SK-N-SH treated with all-trans-retinoic acid at 6 μM for 48 hours (cell line): ENCODE data around the gene ZNF792.

ENCODE experiments used
- ARNTL ChIP-seq: fragments of 450-650 bp; formaldehyde crosslinking; IDR thresholded peaks from 2 replicates; pipeline ENCODE4 v1.5.0; 2020; ENCODE audit warnings: low read depth, mild to moderate bottlenecking, moderate library complexity, borderline replicate concordance
- ESRRG ChIP-seq: fragments of 250-450 bp; sonication (Bioruptor Pico); IDR thresholded peaks from 2 replicates; pipeline ENCODE4 v1.6.1; 2021; ENCODE audit warnings: mild to moderate bottlenecking
- SNAI2 ChIP-seq: fragments of 250-450 bp; sonication (Bioruptor Pico); IDR thresholded peaks from 2 replicates; pipeline ENCODE4 v1.5.0; 2020; ENCODE audit warnings: mild to moderate bottlenecking, moderate library complexity

- TF ChIP-seq ARNTL (CRISPR knock-in tag) (no peak), SNAI2 (CRISPR knock-in tag) (no peak), ESRRG (CRISPR knock-in tag) (no peak)
Observed at GRCh38 chr19:34984287-34984686, 20.3 kb upstream of the ZNF792 start.
